ENCODE results near the gene LRRC8E.
"Not testable (repeated sequence)": the region's sequence is repeated elsewhere in the genome, so short reads cannot be mapped to it uniquely, and the experiment has no call there.

Gene LRRC8E

GRCh38 chr19:7923295-7924191 lies 35.2 kb downstream of the LRRC8E start:
- H3K9me3 Mint-ChIP-seq: no peaks in the 10 kb centered on the region
- peaks cover 4% of the 10 kb centered on the region for H3K27me3 Mint-ChIP-seq
- no peaks in the 10 kb centered on the region for H3K36me3 Mint-ChIP-seq
- peaks cover 33% of the 10 kb centered on the region for H3K4me1 Mint-ChIP-seq
- no peak overlapping the region for H3K4me3 Mint-ChIP-seq
- H3K27ac Mint-ChIP-seq: no peak overlapping the region

DNA sequence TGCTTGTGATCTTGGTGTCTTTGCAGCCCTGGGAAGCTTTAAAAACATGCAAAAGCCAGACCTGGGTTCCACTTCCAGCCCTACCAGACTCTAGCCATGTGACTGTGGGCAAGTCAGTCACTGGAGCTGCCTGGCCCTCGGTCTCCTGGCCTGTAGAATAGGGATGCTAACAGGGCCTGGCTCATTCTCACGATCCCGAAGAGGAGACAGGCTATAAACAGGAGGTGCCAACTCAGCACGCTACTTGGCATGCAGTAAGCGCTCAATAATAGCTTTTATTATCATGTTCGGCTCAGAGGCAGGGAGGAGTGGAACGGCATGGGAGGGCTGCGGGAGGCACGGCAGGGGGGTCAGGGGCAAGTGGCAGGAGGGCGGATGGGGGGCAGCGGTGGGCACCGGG lies 35.9 kb downstream of the LRRC8E start:
- H3K9me3 Mint-ChIP-seq: no peaks in the 10 kb centered on the region
- peaks cover 3% of the 10 kb centered on the region for H3K27me3 Mint-ChIP-seq
- H3K27ac Mint-ChIP-seq: no peak overlapping the region
- H3K4me3 Mint-ChIP-seq: peak overlapping the region; percentile 45
- peaks cover 39% of the 10 kb centered on the region for H3K4me1 Mint-ChIP-seq
- no peaks in the 10 kb centered on the region for H3K36me3 Mint-ChIP-seq

GRCh38 chr19:7924651-7925170 lies 36.4 kb downstream of the LRRC8E start:
- no peaks in the 10 kb centered on the region for H3K36me3 Mint-ChIP-seq
- H3K4me1 Mint-ChIP-seq: peaks cover 36% of the 10 kb centered on the region
- no peaks in the 10 kb centered on the region for H3K9me3 Mint-ChIP-seq
- no peak overlapping the region for H3K4me3 Mint-ChIP-seq
- H3K27me3 Mint-ChIP-seq: peaks cover 2% of the 10 kb centered on the region
- no peak overlapping the region for H3K27ac Mint-ChIP-seq

- H3K36me3 Mint-ChIP-seq: no peaks in the 10 kb centered on the region
- H3K27ac Mint-ChIP-seq: no peak overlapping the region
- peak overlapping the region; percentile 74 for H3K4me3 Mint-ChIP-seq
- peaks cover 31% of the 10 kb centered on the region for H3K4me1 Mint-ChIP-seq
- H3K27me3 Mint-ChIP-seq: no peaks in the 10 kb centered on the region
- no peaks in the 10 kb centered on the region for H3K9me3 Mint-ChIP-seq
These were observed 37.0 kb downstream of the LRRC8E start for GRCh38 chr19:7925171-7925851.

DNA sequence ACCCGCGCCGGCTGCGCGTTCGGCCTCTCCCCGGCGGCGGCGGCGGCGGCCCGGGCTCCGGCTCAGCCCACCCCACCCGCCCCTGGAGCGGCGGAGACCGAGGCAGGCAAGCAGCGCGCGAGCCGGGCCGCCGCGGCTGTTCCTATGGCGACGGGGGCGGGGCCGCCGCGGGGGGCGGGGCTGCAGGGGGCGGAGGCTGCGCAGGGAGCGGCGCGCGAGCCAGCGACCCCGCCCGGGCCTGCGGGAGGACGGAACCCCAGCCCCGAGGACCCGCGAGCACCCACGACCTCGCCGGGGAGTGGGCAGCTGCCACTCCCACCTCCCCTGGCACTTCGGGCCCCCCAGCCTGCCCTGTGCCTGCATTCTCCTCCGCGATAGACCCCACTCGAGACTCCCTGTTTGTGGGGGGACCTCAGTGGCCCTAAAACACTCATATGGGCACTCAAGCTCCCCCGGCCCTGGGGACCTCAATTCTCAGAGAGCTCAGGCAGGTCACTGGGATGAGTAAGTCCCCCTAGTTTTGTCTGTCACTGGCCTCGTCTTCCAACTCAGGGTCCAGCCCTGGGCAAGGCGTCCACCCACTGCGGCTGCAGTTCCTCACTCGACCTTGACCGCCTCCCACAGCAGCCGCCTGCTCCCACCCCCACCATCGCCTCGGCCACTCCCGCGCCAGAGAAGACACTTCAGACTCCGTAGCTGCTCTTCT lies 37.9 kb downstream of the LRRC8E start, which contains the start of gene CTXN1:
Gene CTXN1 (minus strand): TSS at position 115 of the 706 bp plus-strand sequence. CDS start 597 bp downstream, outside the sequence.
- Mint-ChIP-seq H3K4me3 (peak within 1 kb of the TSS; percentile 74), H3K4me1 (peaks cover 26% of the 10 kb centered on the region), H3K36me3 (no peaks in the 10 kb centered on the region), H3K27me3 (no peaks in the 10 kb centered on the region), H3K9me3 (no peaks in the 10 kb centered on the region), H3K27ac (peak within 1 kb of the TSS; percentile 85)

DNA sequence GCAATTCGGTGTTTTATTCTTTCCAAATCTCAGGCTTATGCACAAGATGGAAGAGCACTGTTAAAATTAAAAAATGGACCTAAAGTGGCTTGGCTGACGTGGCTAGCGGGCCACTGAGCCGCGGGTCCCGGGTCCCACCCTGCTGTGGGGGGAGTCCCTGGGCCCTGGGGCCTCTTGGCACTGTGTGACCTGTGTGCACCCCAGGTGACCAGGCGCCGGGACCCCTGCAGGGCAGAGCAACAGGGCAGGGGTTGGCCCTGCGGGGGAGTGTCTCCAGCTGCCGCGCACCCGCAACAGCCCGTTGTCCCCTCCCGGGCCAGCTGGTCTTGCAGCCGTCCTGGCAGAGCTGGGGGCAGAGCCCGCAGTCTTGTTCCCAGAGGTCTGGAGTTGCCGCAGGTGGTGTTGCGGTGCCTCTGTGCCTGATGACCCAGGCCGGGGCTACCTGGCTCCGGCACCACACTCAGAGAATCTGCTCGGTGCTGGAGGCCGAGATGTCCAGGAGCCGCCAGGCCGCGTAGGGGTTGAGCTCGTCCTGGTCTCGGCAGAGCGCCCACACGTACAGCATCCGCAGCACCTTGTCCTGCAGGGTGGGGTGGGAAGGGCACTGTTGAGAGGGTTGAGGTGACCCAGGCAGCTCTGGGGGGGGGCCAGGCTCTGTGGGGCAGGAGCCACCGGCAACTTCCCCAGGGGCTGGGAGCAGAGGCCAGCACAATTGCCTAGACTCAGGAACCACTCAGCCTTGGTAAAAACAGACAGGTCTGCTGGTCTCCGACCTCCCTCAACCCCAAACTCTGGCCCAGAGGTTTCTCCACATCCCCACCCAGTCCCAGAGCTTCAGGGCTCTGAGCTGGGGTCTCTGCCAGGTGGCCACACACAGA lies 38.7 kb downstream of the LRRC8E start:
- no peaks in the 10 kb centered on the region for H3K36me3 Mint-ChIP-seq
- H3K27ac Mint-ChIP-seq: peak overlapping the region; percentile 85

DNA sequence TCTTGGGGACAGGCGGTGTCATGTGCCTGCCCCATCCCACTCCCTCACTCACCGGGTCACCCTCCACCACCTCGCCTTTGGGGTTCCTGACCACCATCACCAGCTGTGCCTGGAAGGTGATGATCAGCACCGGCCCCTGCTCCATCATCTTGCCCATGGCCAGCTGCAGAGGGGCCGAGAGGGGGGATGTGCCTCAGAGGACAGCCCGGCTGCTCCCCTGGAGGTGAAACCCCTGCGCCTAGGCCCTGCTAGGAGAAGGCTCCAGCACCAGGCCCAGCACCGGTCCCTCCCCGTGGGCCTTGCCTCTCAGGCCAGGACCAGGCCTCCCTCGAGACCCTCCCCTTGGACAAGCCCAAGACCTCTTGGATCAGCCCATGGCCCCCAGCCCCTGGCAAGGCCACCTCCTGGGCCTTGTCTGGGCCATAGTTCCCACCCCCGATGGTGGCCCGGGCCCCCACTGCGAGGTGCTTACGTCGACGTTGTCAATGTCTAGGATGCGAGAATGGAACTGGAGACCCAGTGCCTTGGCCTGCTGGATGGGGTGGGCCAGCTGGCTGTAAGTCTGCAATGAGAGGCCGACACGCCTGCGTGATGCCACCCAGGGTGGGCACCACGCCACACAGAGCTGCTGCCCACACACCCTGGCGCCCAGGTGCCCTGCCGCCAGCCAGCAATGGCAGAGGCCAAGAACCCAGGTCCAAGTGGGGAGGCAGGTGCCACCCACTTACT lies 39.5 kb downstream of the LRRC8E start:
- H3K9me3 Mint-ChIP-seq: no peaks in the 10 kb centered on the region
- H3K27ac Mint-ChIP-seq: peak overlapping the region; percentile 35
- no peaks in the 10 kb centered on the region for H3K36me3 Mint-ChIP-seq
- peaks cover 18% of the 10 kb centered on the region for H3K4me1 Mint-ChIP-seq
- H3K27me3 Mint-ChIP-seq: no peaks in the 10 kb centered on the region
- no peak overlapping the region for H3K4me3 Mint-ChIP-seq

More for the DNA sequence above, 38.7 kb downstream of the LRRC8E start:
- peak overlapping the region; percentile 63 for H3K4me3 Mint-ChIP-seq
- no peaks in the 10 kb centered on the region for H3K27me3 Mint-ChIP-seq
- peaks cover 21% of the 10 kb centered on the region for H3K4me1 Mint-ChIP-seq
- H3K9me3 Mint-ChIP-seq: no peaks in the 10 kb centered on the region

- Mint-ChIP-seq H3K27ac (peak overlapping the region; percentile 9), H3K4me3 (no peak overlapping the region), H3K27me3 (no peaks in the 10 kb centered on the region), H3K9me3 (no peaks in the 10 kb centered on the region), H3K36me3 (no peaks in the 10 kb centered on the region), H3K4me1 (peaks cover 18% of the 10 kb centered on the region)
These were observed 40.0 kb downstream of the LRRC8E start for GRCh38 chr19:7928334-7928706.

DNA sequence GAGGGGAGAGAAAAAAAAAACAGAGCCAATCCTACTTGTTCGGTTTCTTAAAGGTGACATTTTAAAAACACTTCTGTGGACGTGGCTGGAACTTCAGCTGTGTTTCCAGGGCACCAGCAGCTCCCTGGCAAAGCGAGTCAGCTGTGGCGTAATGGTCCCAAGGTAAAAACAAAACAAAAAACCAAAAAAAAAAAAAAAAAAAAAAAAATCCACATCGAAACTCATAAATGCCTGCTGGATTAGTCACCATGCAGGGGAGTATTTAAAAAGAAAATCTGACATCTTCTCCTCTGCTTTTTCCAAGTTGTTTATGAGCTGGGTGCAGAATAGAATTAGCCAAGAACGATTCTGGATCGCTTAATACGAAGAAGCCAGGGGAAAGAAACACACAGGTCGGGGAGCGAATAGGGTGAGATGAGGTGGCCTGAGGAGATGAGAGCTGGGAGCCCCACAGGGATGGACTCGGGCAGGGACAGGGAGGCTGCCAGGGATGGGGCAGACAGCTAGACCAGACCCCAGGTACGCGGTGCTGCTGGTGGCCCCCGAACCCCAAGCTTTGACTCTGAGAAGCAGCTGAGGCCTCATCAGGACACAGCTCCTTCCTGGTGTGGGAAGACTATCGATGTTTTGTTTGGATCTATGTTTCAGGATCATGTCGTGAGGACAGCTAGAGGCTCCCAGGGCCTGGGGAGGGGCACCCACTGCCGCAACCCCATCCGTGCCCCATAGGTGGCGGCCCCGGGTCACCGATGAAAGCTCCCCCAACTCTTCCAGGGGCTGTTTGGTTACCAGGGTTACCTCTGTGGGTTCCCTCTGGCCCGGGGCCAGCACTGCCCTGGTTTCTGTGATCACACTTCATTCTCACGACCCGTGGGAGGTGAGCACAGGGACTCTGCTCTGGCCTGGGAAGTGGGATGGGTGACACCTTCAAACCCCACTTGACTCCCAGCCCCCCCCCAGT lies 40.7 kb downstream of the LRRC8E start:
- no peaks in the 10 kb centered on the region for H3K36me3 Mint-ChIP-seq
- H3K9me3 Mint-ChIP-seq: no peaks in the 10 kb centered on the region
- no peak overlapping the region for H3K27ac Mint-ChIP-seq
- peaks cover 18% of the 10 kb centered on the region for H3K4me1 Mint-ChIP-seq
- H3K4me3 Mint-ChIP-seq: peak overlapping the region; percentile 11
- H3K27me3 Mint-ChIP-seq: no peaks in the 10 kb centered on the region

GRCh38 chr19:7930030-7930429 lies 41.7 kb downstream of the LRRC8E start:
- H3K4me1 Mint-ChIP-seq: peaks cover 17% of the 10 kb centered on the region
- not testable (repeated sequence) for H3K27ac Mint-ChIP-seq, H3K4me3 Mint-ChIP-seq, H3K36me3 Mint-ChIP-seq, H3K9me3 Mint-ChIP-seq, H3K27me3 Mint-ChIP-seq

DNA sequence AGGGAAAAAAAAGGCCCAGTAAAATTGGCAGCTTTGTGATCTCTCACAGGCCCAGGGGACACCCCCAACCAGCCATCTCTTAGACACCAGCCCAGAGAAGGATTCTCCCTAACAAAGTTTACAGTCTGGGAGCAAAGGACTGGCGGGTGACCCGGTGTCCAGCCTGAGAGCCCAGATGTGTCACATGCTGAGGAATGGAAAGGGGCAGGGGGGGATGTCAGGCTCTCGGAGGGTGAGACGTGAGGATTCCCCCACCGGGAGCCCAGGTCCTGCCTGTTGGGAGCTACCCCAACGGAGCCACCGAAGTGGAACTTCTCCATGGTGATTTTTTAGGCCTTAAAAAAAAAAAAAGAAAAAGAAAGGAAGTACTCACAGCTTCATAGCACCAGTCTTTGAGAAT lies 42.5 kb downstream of the LRRC8E start:
- Mint-ChIP-seq H3K36me3 (peaks cover 1% of the 10 kb centered on the region), H3K4me1 (peaks cover 14% of the 10 kb centered on the region), H3K9me3 (no peaks in the 10 kb centered on the region), H3K4me3 (no peak overlapping the region), H3K27me3 (no peaks in the 10 kb centered on the region), H3K27ac (no peak overlapping the region)

DNA sequence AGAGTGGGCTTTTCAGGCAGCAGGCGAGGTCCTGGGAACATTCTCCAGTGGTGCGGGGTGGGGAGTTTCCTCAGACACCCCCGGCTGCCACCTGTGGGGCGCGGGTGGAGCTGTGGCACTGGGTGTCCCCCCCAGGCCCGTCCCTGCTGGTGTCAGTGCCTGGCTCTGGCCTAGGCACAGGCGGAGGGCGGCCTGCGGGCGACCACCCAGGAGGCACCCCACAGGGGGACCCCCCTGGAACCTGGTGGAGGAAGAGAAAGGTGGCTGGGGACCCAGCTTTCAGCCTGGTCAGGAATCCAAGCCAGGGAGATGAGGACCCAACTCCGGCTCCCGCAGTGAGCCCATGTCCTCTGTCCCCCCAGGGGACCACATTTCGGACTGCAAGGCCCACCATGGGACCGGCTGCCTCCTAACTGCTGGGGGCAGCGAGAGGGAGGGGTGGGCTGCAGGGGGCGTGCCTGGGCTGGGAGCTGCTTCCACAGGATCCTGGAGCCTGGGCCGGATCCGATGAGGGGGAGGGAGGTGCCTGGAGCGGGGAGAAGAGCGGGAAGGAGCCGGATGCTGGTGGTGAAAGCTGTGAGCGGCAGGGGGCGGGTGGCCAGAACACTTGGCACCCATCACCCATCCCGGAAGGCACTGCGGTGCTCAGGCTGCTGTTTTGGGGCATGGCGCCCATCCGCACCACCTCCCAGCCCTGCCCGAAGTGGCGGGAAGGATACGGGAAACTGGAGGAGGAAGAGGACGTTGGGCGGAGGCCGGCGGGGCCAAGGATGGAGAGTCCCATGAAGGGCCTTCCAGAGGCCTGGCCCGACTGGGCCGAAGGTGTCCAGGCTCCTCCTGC lies 43.1 kb downstream of the LRRC8E start:
- Mint-ChIP-seq H3K36me3 (peaks cover 1% of the 10 kb centered on the region), H3K4me3 (no peak overlapping the region), H3K27ac (no peak overlapping the region), H3K27me3 (no peaks in the 10 kb centered on the region), H3K4me1 (peaks cover 13% of the 10 kb centered on the region), H3K9me3 (no peaks in the 10 kb centered on the region)
